ENCODE data around the gene TMED10.
"Not testable (repeated sequence)": the region's sequence is repeated elsewhere in the genome, so short reads cannot be mapped to it uniquely, and the experiment has no call there.

The TMED10 gene

DNA sequence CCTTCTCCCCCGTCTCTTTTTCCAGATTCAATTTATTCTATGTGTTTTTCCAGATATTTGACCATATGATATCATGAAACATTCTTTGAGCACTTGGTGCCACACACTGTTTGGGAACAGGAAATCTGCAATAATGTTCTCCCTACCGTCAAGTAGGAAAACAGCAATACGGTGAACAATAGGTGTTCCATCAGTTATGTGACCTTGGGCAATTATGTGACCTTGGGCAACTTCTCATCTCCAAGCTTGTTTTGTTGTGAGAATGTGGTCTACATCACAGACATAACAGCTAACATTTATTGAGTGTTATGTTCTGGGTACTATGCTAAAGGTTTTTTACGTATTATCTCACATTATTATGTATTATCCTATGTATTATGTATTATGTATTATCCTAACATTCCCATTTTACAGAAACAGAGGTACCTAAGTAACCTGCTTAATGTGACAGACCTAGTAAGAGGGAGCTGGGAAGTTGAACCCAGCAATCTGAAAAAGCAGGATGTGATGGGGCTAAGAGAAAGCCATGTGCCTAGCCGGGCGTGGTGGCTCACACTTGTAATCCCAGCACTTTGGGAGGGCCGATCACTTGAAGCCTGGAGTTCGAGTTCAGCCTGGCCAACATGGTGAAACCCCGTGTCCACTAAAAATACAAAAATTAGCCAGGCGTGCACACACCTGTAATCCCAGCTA is 48.4 kb downstream of the TMED10 start:
- DNase-seq (ENCODE audit: low read depth in 1 of 2, low spot score in 1 of 2) = no peak

GRCh38 chr14:75127474-75127820 is 49.0 kb downstream of the TMED10 start:
- DNase-seq (ENCODE audit: low read depth in 1 of 2, low spot score in 1 of 2) = not testable (repeated sequence)

- peak; percentile 84 to 85 for DNase-seq (ENCODE audit: low read depth in 1 of 2, low spot score in 1 of 2)
Observed at GRCh38 chr14:75126679-75127473, 49.5 kb downstream of the TMED10 start, which contains the start of gene NEK9. NEK9 (minus strand) TSS chr14:75127048; CDS start chr14:75126921, 127 bp downstream.

DNA sequence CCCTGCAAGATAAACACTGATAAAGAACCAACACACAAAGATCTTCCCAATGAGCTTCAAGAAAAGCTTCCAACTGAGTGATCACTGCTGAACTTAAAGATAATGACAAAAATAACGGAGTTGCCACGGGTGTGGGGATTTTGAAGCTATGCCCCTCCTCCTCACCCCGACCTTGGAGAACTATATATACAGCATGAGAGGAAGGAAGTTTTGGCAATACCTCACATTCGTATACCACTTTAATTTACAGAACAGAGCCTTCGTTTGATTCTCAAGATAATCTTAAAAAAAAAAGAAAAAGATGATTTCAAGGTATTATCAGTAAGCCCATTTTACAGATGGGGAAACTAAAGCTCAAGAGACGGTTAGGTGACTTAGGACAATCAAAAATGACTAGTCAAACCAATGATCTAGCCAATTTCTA is 50.3 kb downstream of the TMED10 start:
- no peak for DNase-seq (ENCODE audit: low read depth in 1 of 2, low spot score in 1 of 2)

- no peak for DNase-seq (ENCODE audit: low read depth in 1 of 2, low spot score in 1 of 2)
Observed at GRCh38 chr14:75125617-75126016, 50.8 kb downstream of the TMED10 start.

DNA sequence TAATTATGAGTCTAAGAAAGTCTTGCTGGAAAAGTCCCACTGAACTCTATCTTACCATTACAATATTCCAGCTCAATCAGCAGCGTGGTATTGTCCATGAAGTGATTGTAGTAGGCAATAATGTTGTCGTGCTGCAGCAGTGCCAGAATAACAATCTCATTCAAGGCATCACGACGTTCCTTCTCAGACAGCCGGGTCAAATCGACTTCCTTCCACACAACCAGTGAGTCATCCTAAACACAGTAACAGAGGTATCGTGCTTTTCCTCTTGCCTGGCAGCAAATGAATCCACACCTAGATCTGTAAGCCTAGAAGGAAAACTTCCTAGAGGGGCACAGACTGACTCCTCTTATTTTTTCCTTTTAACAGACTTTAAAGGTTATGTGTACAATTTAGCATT is 52.4 kb downstream of the TMED10 start:
- no peak for DNase-seq (ENCODE audit: low read depth in 1 of 2, low spot score in 1 of 2)

DNA sequence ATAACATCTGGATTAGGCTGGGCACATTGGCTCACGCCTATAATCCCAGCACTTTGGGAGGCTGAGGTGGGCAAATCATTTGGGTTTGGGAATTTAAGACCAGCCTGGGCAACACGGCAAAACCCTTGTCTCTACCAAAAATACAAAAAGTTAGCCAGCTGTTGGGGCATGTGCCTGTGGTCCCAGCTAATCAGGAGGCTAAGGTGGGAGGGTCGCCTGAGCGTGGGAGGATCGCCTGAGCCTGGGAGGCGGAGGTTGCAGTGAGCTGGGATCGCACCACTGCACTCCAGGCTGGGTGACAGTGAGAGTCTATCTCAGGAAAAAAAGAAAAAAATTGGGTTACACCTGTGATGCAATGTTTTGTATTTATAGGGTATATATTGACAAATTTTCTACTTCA is 54.9 kb downstream of the TMED10 start:
- DNase-seq (ENCODE audit: low read depth in 1 of 2, low spot score in 1 of 2) = no peak

DNA sequence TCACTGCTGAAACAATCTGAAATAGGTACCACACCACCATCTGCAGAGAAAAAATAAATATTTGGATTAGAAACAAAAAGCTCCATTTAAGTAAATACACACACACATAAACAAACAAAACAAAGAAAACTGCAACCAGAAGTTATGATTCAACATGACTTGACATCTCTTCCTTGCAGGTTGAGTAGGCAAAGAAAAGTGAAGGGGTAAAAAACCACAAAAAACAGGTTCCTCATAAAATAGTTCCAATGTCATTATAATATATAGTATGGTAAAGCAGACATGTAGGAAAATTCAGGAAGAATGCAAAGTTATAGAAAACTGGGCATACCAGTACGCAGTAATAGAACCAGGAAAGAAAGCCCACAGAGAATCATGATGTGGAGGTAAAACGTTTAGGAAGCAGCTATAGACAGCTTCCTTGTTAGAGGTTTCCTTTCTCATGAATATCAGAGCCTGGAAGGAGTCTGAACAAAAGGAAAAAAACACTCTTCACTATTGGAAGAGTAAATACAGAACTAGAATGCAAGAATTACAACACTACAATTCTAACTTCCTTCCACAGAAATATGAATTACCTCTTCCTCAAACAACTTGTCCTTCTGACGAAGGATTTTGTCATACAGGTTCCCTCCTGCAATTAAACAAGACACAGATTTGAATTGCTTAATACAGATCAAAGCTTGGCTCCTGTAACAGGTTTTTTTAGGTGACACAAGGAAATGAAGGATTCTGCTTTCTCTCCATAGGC is 55.7 kb downstream of the TMED10 start:
- DNase-seq (ENCODE audit: low read depth in 1 of 2, low spot score in 1 of 2) = no peak

GRCh38 chr14:75119056-75119455 is 57.4 kb downstream of the TMED10 start:
- DNase-seq (ENCODE audit: low read depth in 1 of 2, low spot score in 1 of 2) = no peak

- no peak for DNase-seq (ENCODE audit: low read depth in 1 of 2, low spot score in 1 of 2)
Observed at GRCh38 chr14:75113932-75114539, 62.4 kb downstream of the TMED10 start.

DNA sequence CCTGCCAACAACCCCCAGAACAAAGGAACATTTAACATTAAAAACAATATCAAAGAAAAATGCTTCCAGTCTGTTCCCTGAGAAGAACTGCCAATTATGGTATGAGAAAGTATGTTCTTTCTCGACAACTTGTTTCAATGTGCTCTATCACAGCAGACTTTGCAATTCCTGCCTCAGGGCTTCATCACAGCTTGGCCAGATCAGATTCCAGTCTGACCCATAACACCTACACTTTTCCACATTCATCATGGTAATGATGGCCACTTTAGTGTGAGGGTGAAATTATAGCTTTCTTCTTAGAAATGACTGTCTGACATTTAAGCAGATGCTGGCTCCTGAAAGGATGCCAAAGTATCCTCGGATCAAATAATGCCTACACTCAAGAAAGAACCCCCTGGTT is 66.5 kb downstream of the TMED10 start:
- no peak for DNase-seq (ENCODE audit: low read depth in 1 of 2, low spot score in 1 of 2)

DNA sequence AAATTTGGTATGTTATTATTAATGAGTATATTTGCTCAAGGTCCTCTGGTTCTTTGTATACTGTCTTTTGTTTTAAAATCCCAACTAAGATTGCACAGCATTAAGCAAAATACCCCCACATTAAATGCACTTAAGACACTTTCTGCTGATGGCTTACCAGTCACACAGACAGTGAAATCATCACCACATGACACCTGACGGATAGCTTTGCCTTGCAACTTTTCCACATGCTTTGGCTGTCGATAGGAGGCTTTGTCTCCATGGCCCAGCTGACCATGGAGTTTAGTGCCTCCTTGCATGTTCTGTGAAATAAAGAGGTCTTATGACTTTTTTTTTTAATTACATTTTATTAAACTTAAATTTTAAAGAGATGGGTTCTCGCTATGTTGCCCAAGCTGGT is 69.2 kb downstream of the TMED10 start:
- no peak for DNase-seq (ENCODE audit: low read depth in 1 of 2, low spot score in 1 of 2)

- no peak for DNase-seq (ENCODE audit: low read depth in 1 of 2, low spot score in 1 of 2)
Observed at GRCh38 chr14:75101491-75101890, 74.9 kb downstream of the TMED10 start.

- DNase-seq (ENCODE audit: low read depth in 1 of 2, low spot score in 1 of 2) = no peak
Observed at GRCh38 chr14:75098682-75099081, 77.7 kb downstream of the TMED10 start.

DNA sequence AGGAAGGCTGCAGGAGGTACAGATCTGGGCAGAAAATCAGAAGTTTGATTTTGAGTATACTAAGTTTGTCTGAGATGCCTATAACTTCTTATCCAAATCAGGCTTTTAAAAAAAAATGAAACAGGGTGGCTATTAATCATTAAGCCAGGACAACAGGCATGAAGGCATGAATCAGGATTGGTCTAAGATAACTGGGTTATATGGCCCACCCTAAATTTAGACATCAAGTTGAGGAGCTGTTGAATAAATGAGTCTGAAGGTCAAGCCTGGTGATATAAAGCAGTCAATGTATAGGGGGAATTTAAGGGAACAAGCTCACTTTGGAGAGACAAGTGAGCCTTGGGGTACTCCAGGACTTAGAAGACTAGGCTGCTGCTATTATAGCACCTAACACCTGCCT is 78.2 kb downstream of the TMED10 start:
- no peak for DNase-seq (ENCODE audit: low read depth in 1 of 2, low spot score in 1 of 2)

GRCh38 chr14:75096959-75097358 is 79.5 kb downstream of the TMED10 start:
- DNase-seq (ENCODE audit: low read depth in 1 of 2, low spot score in 1 of 2) = no peak

DNA sequence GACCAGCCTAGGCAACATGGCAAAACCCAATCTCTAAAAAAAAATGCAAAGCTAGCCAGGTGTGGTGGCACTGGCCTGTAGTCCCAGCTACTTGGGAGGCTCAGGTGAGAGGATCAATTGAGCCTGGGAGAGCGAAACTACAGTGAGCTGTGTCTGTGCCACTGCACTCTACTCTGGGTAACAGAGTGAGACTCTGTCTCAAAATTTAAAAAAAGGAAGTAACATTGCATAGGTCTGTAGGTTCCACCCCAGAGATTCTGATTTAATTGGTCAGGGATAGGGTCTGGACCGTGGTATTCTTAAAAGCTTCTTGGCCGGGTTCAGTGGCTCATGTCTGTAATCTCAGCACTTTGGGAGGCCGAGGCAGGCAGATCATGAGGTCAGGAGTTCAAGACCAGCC is 80.7 kb downstream of the TMED10 start:
- no peak for DNase-seq (ENCODE audit: low read depth in 1 of 2, low spot score in 1 of 2)

GRCh38 chr14:75094896-75095295 is 81.5 kb downstream of the TMED10 start:
- no peak for DNase-seq (ENCODE audit: low read depth in 1 of 2, low spot score in 1 of 2)

GRCh38 chr14:75092698-75093097 is 83.7 kb downstream of the TMED10 start:
- no peak for DNase-seq (ENCODE audit: low read depth in 1 of 2, low spot score in 1 of 2)

DNA sequence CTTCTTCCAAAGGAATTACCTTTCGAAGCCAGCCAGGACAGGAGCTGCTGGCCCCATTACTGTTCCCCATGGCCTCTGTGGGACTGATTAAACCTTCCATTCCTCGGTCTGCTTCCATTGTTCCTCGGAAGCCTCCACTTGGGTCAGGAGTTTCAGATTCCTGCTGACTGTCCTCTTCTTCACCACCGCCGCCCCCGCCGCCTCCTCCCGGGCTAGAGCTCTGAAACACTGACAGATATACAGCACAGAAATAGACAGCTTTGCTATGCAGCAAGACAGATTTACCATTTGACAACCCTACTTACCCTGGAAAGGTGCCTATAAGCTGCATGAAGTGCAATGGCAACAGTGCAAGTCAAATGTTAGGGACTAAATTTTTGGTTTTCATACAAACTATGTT is 85.2 kb downstream of the TMED10 start:
- no peak for DNase-seq (ENCODE audit: low read depth in 1 of 2, low spot score in 1 of 2)

- no peak for DNase-seq (ENCODE audit: low read depth in 1 of 2, low spot score in 1 of 2)
Observed at GRCh38 chr14:75090353-75090752, 86.1 kb downstream of the TMED10 start.
